GM18507 (cell line): Measurements from ENCODE around the gene TMCC2.
"Not testable (repeated sequence)": the region's sequence is repeated elsewhere in the genome, so short reads cannot be mapped to it uniquely, and the experiment has no call there.

Experiments used
- DNase-seq: peaks from one replicate; pipeline ENCODE4 v3.0.0; 2011; ENCODE audit warnings: low read depth; ENCODE audit not compliant: insufficient read length; ENCODE audit errors: extremely low spot score
- FAIRE-seq: peaks from 2 replicates; lab custom pipeline; 2011; peaks lifted over from hg19 to GRCh38; lab: Jason Lieb, UNC

TMCC2 gene

GRCh38 chr1:205272536-205272935 is 44.8 kb downstream of the TMCC2 start:
- DNase-seq (no peak), FAIRE-seq (no peak)

- DNase-seq (peak; percentile 81), FAIRE-seq (peak; percentile 94)
These were observed 45.8 kb downstream of the TMCC2 start for GRCh38 chr1:205273551-205273982.

- DNase-seq (no peak), FAIRE-seq (no peak)
These were observed 46.4 kb downstream of the TMCC2 start for GRCh38 chr1:205274041-205274691.

GRCh38 chr1:205275133-205275532 is 47.4 kb downstream of the TMCC2 start:
- no peak for DNase-seq
- FAIRE-seq: no peak

GRCh38 chr1:205275916-205276688 is 48.4 kb downstream of the TMCC2 start:
- FAIRE-seq (no peak), DNase-seq (no peak)

GRCh38 chr1:205276689-205277065 is 48.9 kb downstream of the TMCC2 start:
- no peak for DNase-seq
- FAIRE-seq: no peak

GRCh38 chr1:205279986-205280385 is 52.2 kb downstream of the TMCC2 start:
- FAIRE-seq: no peak

GRCh38 chr1:205280666-205281395 is 53.1 kb downstream of the TMCC2 start:
- not testable (repeated sequence) for DNase-seq, FAIRE-seq

More at GRCh38 chr1:205279986-205280385, 52.2 kb downstream of the TMCC2 start:
- no peak for DNase-seq

GRCh38 chr1:205283270-205284147 is 55.8 kb downstream of the TMCC2 start:
- FAIRE-seq (no peak), DNase-seq (no peak)

- DNase-seq (no peak), FAIRE-seq (no peak)
These were observed 56.8 kb downstream of the TMCC2 start for GRCh38 chr1:205284420-205285144.

GRCh38 chr1:205285381-205286101 is 57.8 kb downstream of the TMCC2 start:
- DNase-seq: peak; percentile 40
- peak; percentile 88 for FAIRE-seq

- peak; percentile 79 for FAIRE-seq
- peak; percentile 52 for DNase-seq
These were observed 58.7 kb downstream of the TMCC2 start for GRCh38 chr1:205286335-205286950.

- FAIRE-seq: no peak
These were observed 59.3 kb downstream of the TMCC2 start for GRCh38 chr1:205287076-205287475.

GRCh38 chr1:205287767-205288559 is 60.2 kb downstream of the TMCC2 start:
- peak; percentile 96 for FAIRE-seq
- peak; percentile 78 for DNase-seq

More at GRCh38 chr1:205287076-205287475, 59.3 kb downstream of the TMCC2 start:
- DNase-seq: no peak

- FAIRE-seq: no peak
These were observed 63.9 kb downstream of the TMCC2 start for GRCh38 chr1:205291596-205291995.

GRCh38 chr1:205293350-205294074 is 65.8 kb downstream of the TMCC2 start:
- DNase-seq (no peak), FAIRE-seq (no peak)

More at GRCh38 chr1:205291596-205291995, 63.9 kb downstream of the TMCC2 start:
- no peak for DNase-seq
